Measurements from ENCODE around the gene FAM170B. TPM values are rescaled to one million over a fixed set of nuclear protein-coding genes. Genes with fewer than 3 reads are reported as not detected.

The FAM170B gene
- total RNA-seq, 4 donors from 2014 or later = not detected

DNA sequence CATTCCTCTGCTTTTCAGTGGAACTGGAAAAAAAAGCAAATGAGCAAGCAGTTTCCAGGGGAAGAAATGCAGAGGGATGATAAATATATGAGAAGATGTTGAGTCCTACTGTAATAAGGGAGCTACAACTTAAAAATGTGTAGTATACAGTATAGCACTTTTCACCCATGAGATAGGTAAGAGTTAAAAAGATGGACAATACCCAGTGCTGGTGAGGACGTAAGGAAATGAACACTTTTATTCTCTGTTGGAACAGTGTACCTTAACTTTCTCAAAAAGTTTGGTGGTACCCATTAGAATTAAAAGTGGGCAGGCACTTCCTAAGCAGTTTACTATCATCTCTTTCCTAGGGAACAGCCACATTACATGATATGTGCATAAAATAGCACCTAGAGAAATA lies 2.7 kb upstream of the FAM170B start:
- 56 to 76% methylated on average over 1 of the region's 1 CpG for WGBS, 2 donors
- no peaks in the 10 kb centered on the region for H3K27me3 ChIP-seq
- no peaks in the 10 kb centered on the region for H3K9me3 ChIP-seq
- peak overlapping the region in 1 of 4 donors; percentile 23 for H3K27ac ChIP-seq
- H3K36me3 ChIP-seq = no peaks in the 10 kb centered on the region
- no peak for TF ChIP-seq POLR2A (IDR thresholded peaks at IDR 0.05)
- TF ChIP-seq, protein P1, sequence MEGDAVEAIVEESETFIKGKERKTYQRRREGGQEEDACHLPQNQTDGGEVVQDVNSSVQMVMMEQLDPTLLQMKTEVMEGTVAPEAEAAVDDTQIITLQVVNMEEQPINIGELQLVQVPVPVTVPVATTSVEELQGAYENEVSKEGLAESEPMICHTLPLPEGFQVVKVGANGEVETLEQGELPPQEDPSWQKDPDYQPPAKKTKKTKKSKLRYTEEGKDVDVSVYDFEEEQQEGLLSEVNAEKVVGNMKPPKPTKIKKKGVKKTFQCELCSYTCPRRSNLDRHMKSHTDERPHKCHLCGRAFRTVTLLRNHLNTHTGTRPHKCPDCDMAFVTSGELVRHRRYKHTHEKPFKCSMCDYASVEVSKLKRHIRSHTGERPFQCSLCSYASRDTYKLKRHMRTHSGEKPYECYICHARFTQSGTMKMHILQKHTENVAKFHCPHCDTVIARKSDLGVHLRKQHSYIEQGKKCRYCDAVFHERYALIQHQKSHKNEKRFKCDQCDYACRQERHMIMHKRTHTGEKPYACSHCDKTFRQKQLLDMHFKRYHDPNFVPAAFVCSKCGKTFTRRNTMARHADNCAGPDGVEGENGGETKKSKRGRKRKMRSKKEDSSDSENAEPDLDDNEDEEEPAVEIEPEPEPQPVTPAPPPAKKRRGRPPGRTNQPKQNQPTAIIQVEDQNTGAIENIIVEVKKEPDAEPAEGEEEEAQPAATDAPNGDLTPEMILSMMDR (IDR thresholded peaks at IDR 0.05) = no peak
- DNase-seq = no peak
- H3K4me1 ChIP-seq = peaks cover 3 to 27% (median 7%) of the 10 kb centered on the region in 3 donors
- intact Hi-C loops (cut with DNase I) = no loop called here
- H3K4me3 ChIP-seq = no peak overlapping the region

DNA sequence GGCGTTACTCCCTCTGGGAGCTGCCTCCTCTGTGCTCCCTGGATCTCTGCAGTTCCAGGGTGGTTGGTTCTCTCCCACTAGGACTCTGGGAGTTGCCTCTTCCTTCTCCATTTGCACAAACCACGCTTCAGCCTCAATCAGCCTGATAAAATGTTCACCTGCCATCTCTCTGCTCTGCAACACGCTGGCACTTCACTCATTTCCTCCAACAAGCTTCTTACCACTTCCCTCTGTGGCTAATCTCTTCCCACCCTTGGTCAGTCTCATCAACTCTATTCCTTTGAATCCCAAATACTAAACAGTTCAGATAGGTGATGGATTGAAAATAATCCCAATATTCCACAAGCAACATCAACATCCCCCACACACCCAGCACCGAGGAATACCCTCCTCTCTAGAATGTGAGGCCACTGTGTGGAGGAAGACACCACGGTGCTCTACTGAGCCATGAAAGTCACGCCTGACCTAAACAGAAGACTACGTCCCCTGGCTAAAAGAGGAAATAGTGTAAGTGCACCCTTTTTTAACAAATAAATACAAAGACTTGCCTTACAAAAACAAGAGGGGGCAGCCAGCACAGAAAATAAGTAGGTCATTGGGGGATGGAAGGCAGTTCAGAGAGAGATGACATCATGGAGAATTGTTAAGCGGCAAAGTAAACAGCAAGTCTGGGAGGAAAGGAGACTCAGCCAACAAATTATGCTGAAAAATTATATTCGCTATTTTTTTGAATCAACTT lies 1.9 kb upstream of the FAM170B start:
- intact Hi-C loops (cut with DNase I) = no loop called here
- no peak for DNase-seq
- no peaks in the 10 kb centered on the region for H3K9me3 ChIP-seq
- H3K36me3 ChIP-seq = no peaks in the 10 kb centered on the region
- H3K27ac ChIP-seq = peak overlapping the region in 3 of 4 donors; percentile 11 to 28 (median 23)
- H3K27me3 ChIP-seq = no peaks in the 10 kb centered on the region
- H3K4me1 ChIP-seq = peaks cover 3 to 31% (median 7%) of the 10 kb centered on the region in 3 donors
- TF ChIP-seq, protein P1 (IDR thresholded peaks at IDR 0.05) = no peak
- no peak for TF ChIP-seq POLR2A (IDR thresholded peaks at IDR 0.05)
- 51 to 65% methylated on average over 7 to 9 of the region's 9 CpGs for WGBS, 2 donors
- H3K4me3 ChIP-seq = no peak overlapping the region

DNA sequence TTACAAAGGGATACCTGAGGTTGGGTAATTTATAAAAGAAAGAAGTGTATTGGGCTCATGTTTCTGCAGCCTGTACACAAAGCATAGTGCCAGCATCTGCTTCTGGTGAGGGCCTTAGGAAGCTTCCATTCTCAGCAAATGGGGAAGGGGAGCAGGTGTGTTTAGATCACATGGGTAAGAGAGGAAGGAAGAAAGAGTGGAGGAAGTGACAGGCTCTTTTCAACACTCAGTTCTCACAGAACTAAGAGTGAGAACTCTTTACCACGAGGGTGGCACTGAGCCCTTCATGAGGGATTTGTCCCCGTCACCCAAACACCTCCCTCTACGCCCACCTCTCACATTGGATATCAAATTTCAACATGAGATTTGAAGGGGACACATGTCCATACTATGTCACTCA lies 506 bp upstream of the FAM170B start:
- Histone ChIP-seq H3K27ac (no peak overlapping the region), H3K4me3 (no peak overlapping the region), H3K9me3 (no peaks in the 10 kb centered on the region), H3K4me1 (peaks cover 0 to 17% (median 2%) of the 10 kb centered on the region in 3 donors), H3K27me3 (no peaks in the 10 kb centered on the region), H3K36me3 (no peaks in the 10 kb centered on the region)
- TF ChIP-seq, protein P1 (IDR thresholded peaks at IDR 0.05) = no peak
- no peak for TF ChIP-seq POLR2A (IDR thresholded peaks at IDR 0.05)
- intact Hi-C loops (cut with DNase I) = no loop called here
- WGBS, 2 donors = 57 to 72% methylated on average over 3 of the region's 3 CpGs
- DNase-seq = no peak

DNA sequence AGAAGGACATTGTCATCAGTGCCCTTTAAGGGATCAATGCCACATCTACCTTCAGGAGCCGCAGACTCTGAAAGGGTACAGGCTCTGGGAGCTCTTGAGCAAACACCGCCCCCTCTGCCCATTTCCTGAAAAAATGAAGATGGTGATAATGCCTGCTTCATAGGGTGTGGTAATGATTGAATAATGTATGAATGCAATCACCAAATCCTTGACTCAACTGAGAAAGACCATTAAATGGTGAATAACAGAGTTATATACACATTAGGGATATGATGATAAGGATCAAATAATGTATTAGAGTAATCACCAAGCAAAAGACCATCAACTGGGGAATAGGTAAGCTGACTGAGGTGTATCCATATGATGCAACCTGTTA lies 1.5 kb downstream of the FAM170B start:
- no peaks in the 10 kb centered on the region for H3K9me3 ChIP-seq
- no peak for TF ChIP-seq POLR2A (IDR thresholded peaks at IDR 0.05)
- TF ChIP-seq, protein P1 (IDR thresholded peaks at IDR 0.05) = no peak
- H3K4me1 ChIP-seq = peaks cover 0 to 10% (median 0%) of the 10 kb centered on the region in 3 donors
- H3K4me3 ChIP-seq = no peak overlapping the region
- no peak overlapping the region for H3K27ac ChIP-seq
- H3K27me3 ChIP-seq = no peaks in the 10 kb centered on the region
- H3K36me3 ChIP-seq = no peaks in the 10 kb centered on the region
- WGBS, 2 donors = 85 to 87% methylated on average over 2 of the region's 2 CpGs
- no peak for DNase-seq
- intact Hi-C loops (cut with DNase I) = no loop called here

DNA sequence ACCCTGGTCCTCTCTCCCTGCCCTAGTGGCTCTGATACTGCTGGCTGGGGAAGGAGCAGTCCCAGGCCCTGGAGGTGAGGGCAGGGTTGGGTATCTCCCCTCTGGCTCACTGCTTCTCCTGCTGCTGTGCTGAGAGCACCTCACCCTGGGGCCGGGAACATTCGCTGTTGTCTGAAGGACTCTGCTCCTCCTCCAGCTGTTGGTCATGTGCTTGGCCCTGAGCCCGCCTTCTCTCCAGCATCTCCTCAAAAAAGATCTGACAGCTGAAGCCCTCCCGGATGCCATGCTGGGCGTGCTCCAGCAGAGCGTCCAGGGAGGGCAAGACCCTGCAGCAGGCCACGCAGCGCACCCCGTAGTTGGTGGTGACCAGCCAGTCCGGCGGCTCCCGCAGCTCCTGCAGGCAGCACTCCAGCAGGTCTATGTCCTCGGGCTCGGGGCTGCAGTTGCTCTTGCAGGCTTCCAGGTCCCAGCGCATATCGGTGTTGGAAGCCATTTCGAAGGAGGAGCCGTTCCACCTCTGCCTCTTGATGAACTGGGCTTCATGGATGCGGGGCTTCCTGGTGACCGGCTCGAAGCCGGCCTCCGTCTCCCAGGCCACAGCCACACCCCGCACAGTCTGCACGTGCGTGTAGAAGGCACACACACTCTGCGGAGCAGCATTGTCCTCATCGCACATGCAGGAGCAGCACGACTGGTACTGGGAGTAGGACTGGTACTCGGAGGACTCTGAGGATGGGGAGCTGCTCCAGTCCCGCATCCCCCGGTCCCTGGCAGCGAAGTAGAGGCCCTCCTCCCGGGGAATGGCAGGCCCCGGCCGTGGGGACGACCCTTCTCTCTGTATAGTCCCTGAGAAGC lies 2.1 kb downstream of the FAM170B start:
- H3K4me1 ChIP-seq = peaks cover 0 to 10% (median 0%) of the 10 kb centered on the region in 3 donors
- no peak for TF ChIP-seq POLR2A (IDR thresholded peaks at IDR 0.05)
- TF ChIP-seq, protein P1 (IDR thresholded peaks at IDR 0.05) = no peak
- intact Hi-C loops (cut with DNase I) = no loop called here
- no peak for DNase-seq
- no peak overlapping the region for H3K27ac ChIP-seq
- no peak overlapping the region for H3K4me3 ChIP-seq
- 91 to 92% methylated on average over 7 to 9 of the region's 37 CpGs for WGBS, 2 donors
- no peaks in the 10 kb centered on the region for H3K36me3 ChIP-seq
- H3K9me3 ChIP-seq = no peaks in the 10 kb centered on the region
- no peaks in the 10 kb centered on the region for H3K27me3 ChIP-seq

Data from esophagus squamous epithelium (tissue), 5 donors.